ENCODE results near the gene DOCK2.

The DOCK2 gene

GRCh38 chr5:170071748-170072147 is 434.7 kb downstream of the DOCK2 start:
- in situ Hi-C loops (cut with MboI; ENCODE audit: low pct_unique_long_range_greater_than_20kb, low sequenced_read_pairs, unreplicated experiment), result no loop called here
- TF ChIP-seq CTCF (IDR thresholded peaks at IDR 0.05; ENCODE audit: extremely low read depth, insufficient read depth, missing control alignments), result no peak
- no peak for DNase-seq (ENCODE audit: low spot score)

- no peak for TF ChIP-seq CTCF (IDR thresholded peaks at IDR 0.05; ENCODE audit: extremely low read depth, insufficient read depth, missing control alignments)
- in situ Hi-C loops (cut with MboI; ENCODE audit: low pct_unique_long_range_greater_than_20kb, low sequenced_read_pairs, unreplicated experiment), result no loop called here
- no peak for DNase-seq (ENCODE audit: low spot score)
Observed at GRCh38 chr5:170075696-170076095, 438.6 kb downstream of the DOCK2 start.

- no peak for TF ChIP-seq CTCF (IDR thresholded peaks at IDR 0.05; ENCODE audit: extremely low read depth, insufficient read depth, missing control alignments)
- DNase-seq (ENCODE audit: low spot score), result no peak
- in situ Hi-C loops (cut with MboI; ENCODE audit: low pct_unique_long_range_greater_than_20kb, low sequenced_read_pairs, unreplicated experiment), result no loop called here
Observed at GRCh38 chr5:170076211-170076610, 439.1 kb downstream of the DOCK2 start.

- DNase-seq (ENCODE audit: low spot score), result no peak
- in situ Hi-C loops (cut with MboI; ENCODE audit: low pct_unique_long_range_greater_than_20kb, low sequenced_read_pairs, unreplicated experiment), result no loop called here
- TF ChIP-seq CTCF (IDR thresholded peaks at IDR 0.05; ENCODE audit: extremely low read depth, insufficient read depth, missing control alignments), result no peak
Observed at GRCh38 chr5:170076739-170077138, 439.7 kb downstream of the DOCK2 start.

- no peak for TF ChIP-seq CTCF (IDR thresholded peaks at IDR 0.05; ENCODE audit: extremely low read depth, insufficient read depth, missing control alignments)
- no peak for DNase-seq (ENCODE audit: low spot score)
- in situ Hi-C loops (cut with MboI; ENCODE audit: low pct_unique_long_range_greater_than_20kb, low sequenced_read_pairs, unreplicated experiment), result no loop called here
Observed at GRCh38 chr5:170077526-170077925, 440.5 kb downstream of the DOCK2 start.

- DNase-seq (ENCODE audit: low spot score), result no peak
- TF ChIP-seq CTCF (IDR thresholded peaks at IDR 0.05; ENCODE audit: extremely low read depth, insufficient read depth, missing control alignments), result no peak
- in situ Hi-C loops (cut with MboI; ENCODE audit: low pct_unique_long_range_greater_than_20kb, low sequenced_read_pairs, unreplicated experiment), result no loop called here
Observed at GRCh38 chr5:170078458-170078857, 441.4 kb downstream of the DOCK2 start.

- TF ChIP-seq CTCF (IDR thresholded peaks at IDR 0.05; ENCODE audit: extremely low read depth, insufficient read depth, missing control alignments), result no peak
- no peak for DNase-seq (ENCODE audit: low spot score)
- in situ Hi-C loops (cut with MboI; ENCODE audit: low pct_unique_long_range_greater_than_20kb, low sequenced_read_pairs, unreplicated experiment), result no loop called here
Observed at GRCh38 chr5:170078931-170079330, 441.9 kb downstream of the DOCK2 start.

All from GM13977 (cell line).